Panc1 (cell line): ENCODE results near the gene HOXA2.

Experiments
- POLR2AphosphoS5 ChIP-seq: IDR thresholded peaks from 2 replicates; pipeline ENCODE4 v1.6.1; 2012; ENCODE audit warnings: mild to moderate bottlenecking, low read depth, low read length, moderate library complexity
- REST ChIP-seq, 2 experiments: IDR thresholded peaks; 2 replicates each; pipeline ENCODE4 v1.6.1; 2011 to 2012; ENCODE audit warnings: low read depth in 2 of 2, control low read depth in 1 of 2, low read length in 1 of 2, mild to moderate bottlenecking in 1 of 2, moderate library complexity in 1 of 2; ENCODE audit not compliant: insufficient read depth in 1 of 2
- SIN3A ChIP-seq: IDR thresholded peaks from 2 replicates; pipeline ENCODE4 v1.6.1; 2012; ENCODE audit warnings: low read depth, mild to moderate bottlenecking, low read length, moderate library complexity, borderline replicate concordance; ENCODE audit not compliant: insufficient read depth
- TF ChIP-seq, protein P1 (sequence below): fragments of 450-650 bp; IDR thresholded peaks from 2 replicates; pipeline ENCODE4 v1.5.1; 2017; ENCODE audit warnings: mild to moderate bottlenecking

- TF ChIP-seq, protein P1, sequence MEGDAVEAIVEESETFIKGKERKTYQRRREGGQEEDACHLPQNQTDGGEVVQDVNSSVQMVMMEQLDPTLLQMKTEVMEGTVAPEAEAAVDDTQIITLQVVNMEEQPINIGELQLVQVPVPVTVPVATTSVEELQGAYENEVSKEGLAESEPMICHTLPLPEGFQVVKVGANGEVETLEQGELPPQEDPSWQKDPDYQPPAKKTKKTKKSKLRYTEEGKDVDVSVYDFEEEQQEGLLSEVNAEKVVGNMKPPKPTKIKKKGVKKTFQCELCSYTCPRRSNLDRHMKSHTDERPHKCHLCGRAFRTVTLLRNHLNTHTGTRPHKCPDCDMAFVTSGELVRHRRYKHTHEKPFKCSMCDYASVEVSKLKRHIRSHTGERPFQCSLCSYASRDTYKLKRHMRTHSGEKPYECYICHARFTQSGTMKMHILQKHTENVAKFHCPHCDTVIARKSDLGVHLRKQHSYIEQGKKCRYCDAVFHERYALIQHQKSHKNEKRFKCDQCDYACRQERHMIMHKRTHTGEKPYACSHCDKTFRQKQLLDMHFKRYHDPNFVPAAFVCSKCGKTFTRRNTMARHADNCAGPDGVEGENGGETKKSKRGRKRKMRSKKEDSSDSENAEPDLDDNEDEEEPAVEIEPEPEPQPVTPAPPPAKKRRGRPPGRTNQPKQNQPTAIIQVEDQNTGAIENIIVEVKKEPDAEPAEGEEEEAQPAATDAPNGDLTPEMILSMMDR = no peak
- TF ChIP-seq POLR2AphosphoS5 (no peak), SIN3A (no peak), REST (IDR thresholded peaks at IDR 0.05; ENCODE audit: insufficient read depth in 1 of 2, low read depth in 2 of 2, low read length in 1 of 2) (no peak)
Measured at GRCh38 chr7:27080844-27081436, 21.5 kb downstream of the HOXA2 start.
